Calu3 (cell line): ENCODE results near the gene ZNF223. TPM values are rescaled to one million over a fixed set of nuclear protein-coding genes. Genes with fewer than 3 reads are reported as not detected.

Experiments used
- BruUV-seq: library from RNA; stranded (reverse); fragments of 400-500 nt; replicated peaks from 2 replicates; lab custom pipeline; 2021; lab: Mats Ljungman, UMichigan
- CTCF ChIA-PET: fragments of 300-600 bp; sonication (Branson Sonifier 250); formaldehyde crosslinking; loops from one replicate; lab custom pipeline; 2022; ENCODE audit warnings: antibody characterized with exemption; lab: Charles Lee
- DNase-seq: peaks from one replicate; pipeline ENCODE4 v3.0.0; 2022
- H3K27ac Mint-ChIP-seq: one replicate; pipeline ENCODE4 v1.8.0; 2022; ENCODE audit warnings: mixed read lengths; ENCODE audit not compliant: unreplicated experiment
- H3K27me3 Mint-ChIP-seq: one replicate; pipeline ENCODE4 v1.8.0; 2022; ENCODE audit warnings: mixed read lengths; ENCODE audit not compliant: unreplicated experiment
- H3K36me3 Mint-ChIP-seq: one replicate; pipeline ENCODE4 v1.8.0; 2022; ENCODE audit warnings: mild to moderate bottlenecking, moderate library complexity, mixed read lengths; ENCODE audit not compliant: insufficient read depth, unreplicated experiment
- H3K4me1 Mint-ChIP-seq: one replicate; pipeline ENCODE4 v1.8.0; 2022; ENCODE audit warnings: mild to moderate bottlenecking, low read depth, mixed read lengths; ENCODE audit not compliant: unreplicated experiment
- H3K4me3 Mint-ChIP-seq: one replicate; pipeline ENCODE4 v1.8.0; 2022; ENCODE audit warnings: mild to moderate bottlenecking, low read depth, moderate library complexity, mixed read lengths; ENCODE audit not compliant: unreplicated experiment
- H3K9me3 Mint-ChIP-seq: one replicate; pipeline ENCODE4 v1.8.0; 2022; ENCODE audit warnings: low read depth, mixed read lengths; ENCODE audit not compliant: unreplicated experiment
- intact Hi-C: fragments of 100-400 bp; cut with micrococcal nuclease; formaldehyde crosslinking; loops from one replicate; pipeline ENCODE4 v1.10.0; 2022; ENCODE audit not compliant: unreplicated experiment
- total RNA-seq: library from RNA; stranded (reverse); gene quantifications from 2 replicates; pipeline ENCODE4 v1.2.3, GENCODE V29; 2022
- TF ChIP-seq, protein P1 (sequence below): fragments of 200-600 bp; IDR thresholded peaks from one replicate; pipeline ENCODE4 v1.8.0; 2022; ENCODE audit warnings: antibody characterized with exemption; ENCODE audit not compliant: unreplicated experiment

ZNF223 gene
- total RNA-seq, 1 experiment from 2014 or later = 8.7 TPM

DNA sequence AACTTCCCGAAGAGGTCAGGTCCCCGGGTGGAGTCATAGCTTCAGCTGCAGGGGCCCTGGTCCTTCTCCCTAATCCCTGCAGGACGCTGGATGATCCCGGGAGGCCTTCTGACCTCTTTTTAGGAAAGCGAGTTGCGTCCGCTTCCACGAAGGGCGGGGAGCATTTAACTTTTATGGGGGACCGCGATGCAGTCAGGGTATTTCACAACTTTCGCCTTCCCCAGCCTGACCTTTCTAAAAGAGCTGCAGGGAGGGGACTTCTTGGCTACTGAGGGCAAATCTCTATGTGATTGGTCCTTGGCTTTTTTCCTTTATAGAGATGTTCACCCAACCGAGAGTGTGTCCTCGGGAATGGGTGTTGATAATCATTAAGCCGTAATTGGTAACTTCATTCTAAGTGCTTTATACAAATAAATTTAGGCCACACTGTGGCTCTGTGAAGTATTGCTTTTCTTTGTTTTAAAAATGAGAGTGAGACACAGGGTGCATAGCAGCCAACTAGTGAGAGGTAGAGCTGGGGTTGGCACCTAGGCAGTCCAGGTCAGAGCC is 48.3 kb upstream of the ZNF223 start:
- no TSS peak for BruUV-seq
- Mint-ChIP-seq H3K27me3 (no peaks in the 10 kb centered on the region), H3K9me3 (peaks cover 16% of the 10 kb centered on the region), H3K36me3 (peaks cover 19% of the 10 kb centered on the region), H3K4me1 (peaks cover 8% of the 10 kb centered on the region), H3K4me3 (peak overlapping the region; percentile 87), H3K27ac (peak overlapping the region; percentile 77)
- TF ChIP-seq, protein P1, sequence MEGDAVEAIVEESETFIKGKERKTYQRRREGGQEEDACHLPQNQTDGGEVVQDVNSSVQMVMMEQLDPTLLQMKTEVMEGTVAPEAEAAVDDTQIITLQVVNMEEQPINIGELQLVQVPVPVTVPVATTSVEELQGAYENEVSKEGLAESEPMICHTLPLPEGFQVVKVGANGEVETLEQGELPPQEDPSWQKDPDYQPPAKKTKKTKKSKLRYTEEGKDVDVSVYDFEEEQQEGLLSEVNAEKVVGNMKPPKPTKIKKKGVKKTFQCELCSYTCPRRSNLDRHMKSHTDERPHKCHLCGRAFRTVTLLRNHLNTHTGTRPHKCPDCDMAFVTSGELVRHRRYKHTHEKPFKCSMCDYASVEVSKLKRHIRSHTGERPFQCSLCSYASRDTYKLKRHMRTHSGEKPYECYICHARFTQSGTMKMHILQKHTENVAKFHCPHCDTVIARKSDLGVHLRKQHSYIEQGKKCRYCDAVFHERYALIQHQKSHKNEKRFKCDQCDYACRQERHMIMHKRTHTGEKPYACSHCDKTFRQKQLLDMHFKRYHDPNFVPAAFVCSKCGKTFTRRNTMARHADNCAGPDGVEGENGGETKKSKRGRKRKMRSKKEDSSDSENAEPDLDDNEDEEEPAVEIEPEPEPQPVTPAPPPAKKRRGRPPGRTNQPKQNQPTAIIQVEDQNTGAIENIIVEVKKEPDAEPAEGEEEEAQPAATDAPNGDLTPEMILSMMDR = no peak
- peak; percentile 20 for DNase-seq
- intact Hi-C loops = loop anchor here (1.0 kb wide), 1 partner anchor 22 kb away; the partner anchor contains the start of gene ZNF222
- CTCF ChIA-PET = interaction anchor here (0.7 to 1.4 kb wide), 2 partner anchors 435 to 497 kb away, joined by 3 to 4 read pairs; partner anchors contain the start of gene ZNF180

DNA sequence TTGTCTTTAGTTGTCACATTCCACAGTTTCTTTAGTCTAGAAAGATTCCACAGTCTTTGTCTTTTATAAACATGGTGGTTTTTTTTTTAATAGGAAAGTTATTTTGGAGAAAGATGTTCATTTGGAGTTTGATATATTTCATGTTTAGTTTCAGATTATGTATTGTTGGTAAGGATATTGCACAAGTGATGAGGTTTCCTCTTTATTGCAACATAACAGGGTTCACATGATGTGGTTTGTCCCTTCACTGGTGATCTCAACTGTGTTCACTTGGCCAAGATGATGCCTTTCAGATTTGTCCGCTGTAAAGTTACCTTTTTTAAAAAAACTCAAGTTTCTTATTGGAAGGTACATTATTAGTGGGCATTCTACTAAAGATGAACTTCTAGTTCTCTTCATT is 45.9 kb upstream of the ZNF223 start:
- H3K27ac Mint-ChIP-seq = no peak overlapping the region
- no peak for DNase-seq
- intact Hi-C loops = no loop called here
- BruUV-seq = no TSS peak
- H3K36me3 Mint-ChIP-seq = peaks cover 28% of the 10 kb centered on the region
- peaks cover 8% of the 10 kb centered on the region for H3K4me1 Mint-ChIP-seq
- H3K27me3 Mint-ChIP-seq = no peaks in the 10 kb centered on the region
- no peak overlapping the region for H3K4me3 Mint-ChIP-seq
- CTCF ChIA-PET = no interaction called here
- TF ChIP-seq, protein P1 = no peak
- H3K9me3 Mint-ChIP-seq = peaks cover 24% of the 10 kb centered on the region

DNA sequence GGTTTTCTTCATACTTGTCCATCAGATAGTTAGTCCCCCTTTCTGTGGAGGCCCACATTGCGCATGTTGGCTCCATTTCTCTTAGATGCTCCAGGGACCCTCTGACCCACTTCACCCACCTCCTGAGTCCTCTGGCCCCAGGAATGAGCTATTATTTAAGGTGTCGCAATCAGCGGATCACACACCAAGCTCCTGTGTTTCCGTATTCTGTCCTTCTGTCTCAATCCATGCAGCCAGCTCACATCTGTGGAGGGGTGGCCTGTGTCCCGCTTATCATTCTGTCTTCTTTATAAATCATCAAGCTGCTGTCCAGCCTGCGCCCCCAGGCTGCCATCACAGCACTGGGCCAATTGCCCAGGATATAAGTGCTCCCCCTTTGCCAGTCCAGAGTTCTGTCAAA is 44.4 kb upstream of the ZNF223 start:
- BruUV-seq = no TSS peak
- Mint-ChIP-seq H3K4me1 (peaks cover under 1% of the 10 kb centered on the region), H3K36me3 (peaks cover 23% of the 10 kb centered on the region), H3K27ac (no peak overlapping the region), H3K27me3 (no peaks in the 10 kb centered on the region), H3K4me3 (no peak overlapping the region), H3K9me3 (peaks cover 28% of the 10 kb centered on the region)
- intact Hi-C loops = no loop called here
- TF ChIP-seq, protein P1 = no peak
- CTCF ChIA-PET = no interaction called here
- no peak for DNase-seq

DNA sequence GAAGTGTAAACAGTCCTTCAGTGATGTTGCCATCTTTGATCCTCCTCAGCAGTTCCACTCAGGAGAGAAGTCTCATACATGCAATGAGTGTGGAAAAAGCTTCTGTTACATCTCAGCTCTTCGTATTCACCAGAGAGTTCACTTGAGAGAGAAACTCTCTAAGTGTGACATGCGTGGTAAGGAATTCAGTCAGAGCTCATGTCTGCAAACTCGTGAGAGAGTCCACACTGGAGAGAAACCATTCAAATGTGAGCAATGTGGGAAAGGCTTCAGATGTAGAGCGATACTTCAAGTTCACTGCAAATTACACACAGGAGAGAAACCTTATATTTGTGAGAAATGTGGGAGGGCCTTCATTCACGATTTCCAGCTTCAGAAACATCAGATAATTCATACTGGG is 41.4 kb upstream of the ZNF223 start:
- intact Hi-C loops = no loop called here
- no TSS peak for BruUV-seq
- H3K27me3 Mint-ChIP-seq = no peaks in the 10 kb centered on the region
- peaks cover 30% of the 10 kb centered on the region for H3K9me3 Mint-ChIP-seq
- TF ChIP-seq, protein P1 = no peak
- H3K27ac Mint-ChIP-seq = no peak overlapping the region
- CTCF ChIA-PET = no interaction called here
- no peak overlapping the region for H3K4me3 Mint-ChIP-seq
- H3K4me1 Mint-ChIP-seq = no peaks in the 10 kb centered on the region
- no peak for DNase-seq
- peaks cover 9% of the 10 kb centered on the region for H3K36me3 Mint-ChIP-seq
